AG08396 (cell line): ENCODE results near the gene ADGB.
"Not testable (repeated sequence)": the region's sequence is repeated elsewhere in the genome, so short reads cannot be mapped to it uniquely, and the experiment has no call there.

Source experiments
- DNase-seq: peaks from one replicate; pipeline ENCODE4 v3.0.0; 2012; ENCODE audit warnings: low spot score, mixed read lengths

ADGB gene

GRCh38 chr6:146768722-146769121 is 169.9 kb downstream of the ADGB start:
- no peak for DNase-seq

DNA sequence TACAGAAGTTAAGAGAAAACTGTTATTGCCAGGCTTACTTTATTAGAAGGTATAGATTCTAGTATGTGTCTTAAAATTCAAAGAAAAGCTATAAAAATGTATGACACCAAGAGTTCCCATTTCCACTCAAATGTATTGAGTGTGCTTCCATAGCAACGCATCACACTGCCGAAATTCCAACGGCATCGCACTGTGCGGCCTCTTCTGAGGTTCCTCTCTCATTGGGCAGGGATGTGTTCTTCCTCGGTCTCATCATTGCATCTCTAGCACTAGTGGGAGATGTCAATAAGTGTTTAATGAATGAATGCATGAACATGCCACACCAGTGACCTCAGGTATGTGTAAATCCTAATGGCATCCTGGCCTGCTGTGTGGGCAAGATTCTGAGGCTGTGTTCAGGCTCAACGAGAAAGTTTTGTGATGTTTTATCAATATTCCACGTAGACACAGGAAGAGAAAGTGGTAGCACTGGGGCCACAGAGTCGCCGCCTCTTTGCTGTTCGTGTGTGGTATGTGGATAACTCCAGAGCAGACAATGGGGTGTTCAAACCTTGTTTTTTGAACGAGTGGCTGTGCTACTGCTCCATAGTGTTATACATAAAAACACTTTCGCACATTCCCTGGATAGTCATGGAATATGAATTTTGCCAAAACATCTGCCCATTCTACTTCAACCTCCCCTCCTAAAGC is 171.6 kb downstream of the ADGB start:
- no peak for DNase-seq

DNA sequence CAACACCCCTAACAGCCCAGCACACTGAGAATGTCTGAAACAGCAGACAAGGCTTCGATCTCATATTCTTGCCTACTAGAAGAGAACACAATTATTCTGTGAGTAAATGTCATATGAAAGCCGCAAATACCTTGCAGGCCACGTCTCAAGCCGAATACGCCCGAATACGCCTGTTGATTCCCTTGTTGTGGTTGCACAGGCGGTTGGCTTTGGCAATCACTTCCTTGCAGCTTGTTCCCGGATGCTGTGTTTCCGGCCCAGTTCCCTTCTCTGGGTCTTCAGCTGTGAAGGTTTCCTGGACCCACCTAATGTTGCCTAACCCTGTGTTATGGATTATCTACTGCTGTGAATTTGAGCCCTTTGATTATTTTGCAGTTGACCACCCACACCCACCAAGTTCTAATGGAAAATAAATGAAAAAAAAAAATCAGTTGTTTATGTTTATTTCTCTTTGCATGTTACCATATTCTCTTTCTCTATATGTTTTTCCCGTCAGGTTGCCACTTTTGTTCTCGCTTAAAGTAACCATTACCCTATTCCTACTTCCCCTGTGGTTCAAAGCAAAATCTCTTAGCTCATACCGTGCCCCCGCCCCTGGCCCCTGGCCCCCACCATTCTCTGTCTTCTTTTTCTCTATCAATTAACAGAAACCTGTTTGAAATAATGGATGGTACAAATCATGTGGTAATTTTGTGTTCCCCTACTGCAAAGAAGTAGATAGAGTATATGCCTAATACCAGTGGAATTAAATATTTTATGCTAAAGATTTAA is 172.4 kb downstream of the ADGB start:
- DNase-seq: no peak

GRCh38 chr6:146775220-146775619 is 176.4 kb downstream of the ADGB start:
- DNase-seq: no peak

DNA sequence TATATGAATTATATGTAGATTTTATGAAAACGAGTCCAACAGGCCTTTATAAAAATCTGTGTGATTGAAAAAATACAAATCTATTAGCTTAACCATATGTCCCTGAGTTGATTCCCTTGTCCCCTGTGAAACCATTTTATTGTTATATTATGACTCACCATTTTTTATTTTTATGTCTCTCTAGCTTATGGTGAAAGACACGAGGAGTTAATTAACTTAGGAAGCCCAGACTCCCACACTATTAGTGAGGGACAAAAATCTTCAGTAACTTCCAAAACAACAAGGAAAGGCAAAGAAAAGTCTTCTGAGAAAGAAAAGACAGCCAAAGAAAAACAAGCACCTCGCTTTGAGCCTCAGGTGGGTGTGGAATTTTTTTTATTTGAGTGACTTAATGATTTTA is 183.1 kb downstream of the ADGB start:
- DNase-seq: no peak

DNA sequence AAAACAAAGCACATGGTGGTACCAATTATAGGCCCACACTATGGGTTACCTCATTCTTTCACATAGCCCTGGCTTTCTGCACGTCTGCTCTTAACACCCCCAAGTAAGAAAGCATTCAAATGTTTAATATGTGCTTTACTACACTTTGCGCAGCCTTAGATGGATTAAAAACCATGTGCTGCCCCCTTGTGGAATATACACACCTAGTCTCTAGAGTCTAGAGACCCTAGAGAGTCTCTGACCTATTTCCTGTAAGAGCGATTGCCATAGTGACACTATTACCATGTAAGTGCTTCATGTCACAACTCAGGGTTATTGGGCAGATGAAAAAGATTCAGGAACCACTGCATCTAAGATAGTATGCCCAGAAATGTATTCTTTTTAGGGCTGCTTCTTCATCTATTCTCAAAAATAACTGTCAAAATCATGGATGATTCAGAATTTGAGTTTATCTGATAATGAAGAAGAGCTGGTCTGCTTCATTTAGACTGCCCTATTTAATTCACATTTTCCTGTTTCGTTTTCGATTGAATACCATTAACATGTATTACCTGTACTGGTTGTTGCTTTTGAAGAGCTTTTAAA is 186.3 kb downstream of the ADGB start:
- peak; percentile 17 for DNase-seq

DNA sequence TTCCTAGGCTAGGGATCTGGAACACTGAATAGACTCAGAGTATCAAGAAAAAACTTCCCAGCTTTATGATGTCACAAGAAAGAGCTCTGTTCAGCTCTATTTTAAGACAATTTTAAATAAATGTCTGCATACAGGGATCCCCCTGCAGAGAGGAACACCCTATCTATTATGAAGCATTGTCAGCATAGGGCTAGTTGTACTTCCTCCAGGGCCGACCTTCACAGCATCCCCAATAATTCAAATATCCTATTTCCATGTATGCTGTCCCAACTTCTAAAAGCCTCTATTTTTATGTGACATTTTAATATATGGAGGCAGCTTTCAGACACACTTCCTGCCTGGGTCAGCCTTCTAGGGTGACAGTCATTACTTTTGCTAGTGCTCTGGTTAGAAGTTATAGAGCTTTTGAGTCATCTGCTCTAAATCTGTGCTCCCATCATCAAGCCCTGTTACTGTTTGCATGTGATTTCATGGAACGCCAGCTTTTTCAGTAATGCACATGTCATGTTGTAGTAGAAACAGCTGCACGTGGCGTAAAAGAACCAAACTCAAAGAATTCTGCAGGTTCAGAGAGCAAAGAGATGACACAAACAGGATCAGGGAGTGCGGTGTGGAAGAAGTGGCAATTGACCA is 189.2 kb downstream of the ADGB start:
- no peak for DNase-seq

GRCh38 chr6:146790561-146791091 is 191.9 kb downstream of the ADGB start:
- no peak for DNase-seq

- no peak for DNase-seq
Measured at GRCh38 chr6:146791930-146792329, 193.2 kb downstream of the ADGB start.

DNA sequence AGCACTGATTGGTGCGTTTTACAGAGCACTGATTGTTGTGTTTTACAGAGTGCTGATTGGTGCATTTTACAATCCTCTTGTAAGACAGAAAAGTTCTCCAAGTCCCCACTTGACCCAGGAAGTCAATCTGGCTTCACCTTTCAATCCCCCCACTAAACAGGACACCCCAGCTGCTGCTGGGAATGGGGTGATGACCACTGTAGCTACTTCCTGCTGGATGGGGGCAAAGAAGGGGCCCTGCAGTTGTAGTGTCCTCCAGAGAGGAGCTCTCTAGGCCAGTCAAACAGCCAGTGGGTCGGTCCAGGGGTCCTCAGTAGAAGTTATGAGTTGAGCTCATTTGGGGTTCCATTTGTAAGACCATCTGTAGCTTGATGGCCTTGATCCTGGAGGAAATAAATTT is 194.4 kb downstream of the ADGB start:
- DNase-seq: not testable (repeated sequence)

DNA sequence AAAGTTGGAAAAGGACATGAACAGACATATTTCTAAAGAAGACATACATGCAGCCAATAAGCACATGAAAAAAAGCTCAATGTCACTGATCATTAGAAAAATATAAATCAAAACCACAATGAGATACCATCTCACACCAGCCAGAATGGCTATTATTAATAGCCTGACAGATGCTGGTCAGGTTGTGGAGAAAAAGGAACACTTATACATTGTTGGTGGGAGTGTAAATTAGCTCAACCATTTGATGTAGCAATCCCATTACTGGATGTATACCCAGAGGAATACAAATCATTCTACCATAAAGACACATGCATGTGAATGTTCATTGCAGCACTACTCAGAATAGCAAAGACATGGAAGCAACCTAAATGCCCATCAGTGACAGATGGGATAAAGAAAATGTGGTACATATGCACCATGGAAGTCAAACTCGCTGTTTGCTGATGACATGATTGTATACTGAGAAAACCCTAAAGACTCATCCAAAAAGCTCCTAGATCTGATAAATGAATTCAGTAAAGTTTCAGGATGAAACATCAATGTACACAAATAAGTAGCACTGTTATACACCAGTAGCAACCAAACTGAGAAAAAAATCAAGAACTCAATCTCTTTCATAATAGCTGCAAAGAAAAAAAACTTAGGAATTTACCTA is 196.8 kb downstream of the ADGB start:
- DNase-seq: no peak

- not testable (repeated sequence) for DNase-seq
Measured at GRCh38 chr6:146803167-146803566, 204.4 kb downstream of the ADGB start.

DNA sequence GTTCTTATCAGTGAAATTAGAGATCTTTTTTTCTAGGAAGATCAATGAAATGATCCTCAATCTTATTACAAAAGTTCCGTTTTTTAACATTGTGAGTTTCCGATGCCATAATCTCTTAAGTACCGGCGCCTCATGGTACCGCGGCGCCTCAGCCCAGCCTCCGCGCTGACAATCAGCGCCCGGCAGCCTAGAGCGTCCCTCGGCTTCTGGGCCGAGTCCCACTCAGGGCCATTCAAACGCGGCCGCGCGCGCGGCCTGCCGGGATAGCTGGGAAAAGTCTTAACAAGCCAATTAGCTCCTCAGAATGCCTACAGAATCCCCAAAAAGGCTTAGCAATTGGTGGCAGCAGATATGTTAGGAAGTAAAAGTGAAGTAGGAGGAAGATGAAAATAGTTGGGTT is 204.8 kb downstream of the ADGB start:
- no peak for DNase-seq

DNA sequence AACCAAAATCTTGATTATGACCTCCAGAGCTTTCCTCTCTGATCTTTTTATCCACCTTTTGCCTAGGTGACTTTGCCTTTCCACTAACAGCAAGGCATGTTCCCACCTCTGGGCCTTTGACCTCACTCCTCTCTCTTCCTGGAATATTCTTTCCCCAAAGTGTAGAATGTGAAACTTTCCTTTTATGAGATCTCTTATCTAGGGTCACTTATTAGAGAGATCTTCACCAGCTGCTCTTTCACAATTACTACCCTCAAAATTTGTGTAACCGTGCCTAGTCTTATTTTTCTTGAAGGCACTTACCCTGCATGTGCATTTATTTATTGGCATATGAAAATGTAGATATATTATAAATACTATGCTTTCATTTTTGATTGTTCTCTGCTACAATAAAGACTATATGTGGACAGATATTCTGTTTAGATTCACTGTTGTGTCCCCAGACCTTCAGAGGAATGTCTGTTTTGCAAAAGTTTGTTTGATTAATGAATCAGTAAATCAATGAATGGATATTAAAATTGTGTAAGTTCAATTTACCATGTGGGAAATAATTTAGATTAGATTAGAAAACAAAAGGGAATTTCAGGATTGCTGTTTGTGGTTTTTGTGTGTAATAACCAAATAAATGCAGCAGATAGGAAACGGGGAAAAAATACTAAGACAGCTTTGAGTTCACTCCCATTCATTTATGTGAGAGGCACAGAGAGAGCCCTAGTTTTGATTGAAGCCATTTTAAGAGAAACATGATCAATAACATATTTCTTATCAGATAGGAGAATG is 207.0 kb downstream of the ADGB start:
- no peak for DNase-seq

GRCh38 chr6:146809014-146809413 is 210.2 kb downstream of the ADGB start:
- not testable (repeated sequence) for DNase-seq

DNA sequence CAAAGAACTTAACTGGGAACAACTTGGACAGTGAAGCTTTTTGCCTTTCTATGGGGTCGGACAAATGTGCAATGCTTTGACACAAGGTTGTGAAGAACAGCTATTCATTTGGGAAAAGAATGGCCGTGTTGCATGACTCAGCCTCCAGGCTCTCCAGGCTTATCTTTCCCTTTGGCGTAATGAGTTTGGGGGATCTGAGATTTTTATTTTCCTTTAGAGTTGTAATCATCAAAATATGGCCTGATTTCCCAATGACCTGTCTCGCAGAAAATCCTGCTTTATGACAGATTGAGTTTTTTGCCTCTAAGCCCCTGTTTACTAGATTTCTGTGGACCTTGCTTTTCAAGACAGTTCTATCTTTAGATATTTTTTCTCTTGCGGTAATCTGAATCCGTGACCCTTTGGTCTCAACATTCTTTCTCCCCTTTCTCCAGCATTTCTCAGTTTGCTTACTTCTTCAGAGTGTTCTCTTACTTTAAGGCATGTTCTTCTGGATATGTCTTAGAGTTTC is 214.1 kb downstream of the ADGB start:
- DNase-seq: not testable (repeated sequence)

DNA sequence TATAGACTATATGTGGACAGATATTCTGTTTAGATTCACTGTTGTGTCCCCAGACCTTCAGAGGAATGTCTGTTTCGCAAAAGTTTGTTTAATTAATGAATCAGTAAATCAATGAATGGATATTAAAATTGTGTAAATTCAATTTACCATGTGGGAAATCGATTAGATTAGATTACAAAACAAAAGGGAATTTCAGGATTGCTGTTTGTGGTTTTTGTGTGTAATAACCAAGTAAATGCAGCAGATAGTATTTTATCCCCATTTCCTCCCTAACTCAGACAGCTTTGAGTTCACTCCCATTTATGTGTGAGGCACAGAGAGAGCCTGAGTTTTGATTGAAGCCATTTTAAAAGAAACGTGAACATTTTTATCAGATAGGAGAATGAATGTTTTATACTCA is 214.8 kb downstream of the ADGB start:
- no peak for DNase-seq

DNA sequence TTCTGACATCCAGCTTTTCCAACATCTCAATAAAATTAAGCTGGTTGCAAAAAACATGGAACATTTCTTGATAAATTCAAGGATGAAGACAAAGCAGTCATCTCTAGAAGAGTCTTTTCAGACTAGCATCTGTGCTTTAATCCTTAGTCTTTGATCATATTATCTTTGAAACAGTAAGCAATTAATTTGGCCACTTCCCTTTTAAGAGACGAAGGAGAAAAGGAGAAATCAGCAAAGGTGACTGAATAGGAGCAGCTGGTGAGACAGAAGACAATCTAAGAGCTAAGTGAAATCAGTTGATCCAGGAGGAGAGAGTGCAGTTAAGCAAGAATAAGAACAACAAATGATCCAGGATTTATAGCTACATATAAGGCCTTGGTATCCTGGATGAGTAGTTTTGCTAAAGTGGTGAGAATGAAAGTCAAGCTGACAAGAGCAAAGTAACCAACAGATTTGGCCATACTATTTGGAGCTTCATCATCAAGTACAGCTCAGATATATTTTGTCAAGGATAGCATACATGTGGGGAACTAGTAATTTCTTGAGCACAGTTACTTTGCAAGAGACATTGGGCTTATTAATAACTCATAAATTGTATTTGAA is 215.5 kb downstream of the ADGB start:
- no peak for DNase-seq

- DNase-seq: not testable (repeated sequence)
Measured at GRCh38 chr6:146815511-146816462, 217.0 kb downstream of the ADGB start.
